H1 (cell line): ENCODE data around the gene ZBTB26. TPM values are rescaled to one million over a fixed set of nuclear protein-coding genes. Genes with fewer than 3 reads are reported as not detected.

Experiments used
- CBX5 ChIP-seq: fragments of 300-800, 300-1000 bp; sonication (generic); IDR thresholded peaks from 2 replicates; pipeline ENCODE4 v1.7.1; 2016; ENCODE audit warnings: antibody characterized with exemption, low read length, low read depth
- CHD2 ChIP-seq: IDR thresholded peaks from 2 replicates; pipeline ENCODE4 v1.6.1; 2012; ENCODE audit warnings: low read length, improper control_type of control experiment
- CREB1 ChIP-seq: IDR thresholded peaks from 2 replicates; pipeline ENCODE4 v1.6.1; 2012; ENCODE audit warnings: inconsistent platforms
- EZH2 ChIP-seq: fragments of 200-600 bp; sonication (generic); IDR thresholded peaks from 2 replicates; pipeline ENCODE4 v1.7.1; 2012; ENCODE audit warnings: low read depth, mild to moderate bottlenecking, moderate library complexity, low read length, inconsistent platforms; ENCODE audit not compliant: severe bottlenecking
- FOSL1 ChIP-seq: IDR thresholded peaks from 2 replicates; pipeline ENCODE4 v1.6.1; 2011; ENCODE audit warnings: mild to moderate bottlenecking, low read depth, low read length, moderate library complexity; ENCODE audit not compliant: insufficient read depth
- HDAC2 ChIP-seq, 2 experiments: fragments of 300-600 bp in 1 of 2; sonication (generic) in 1 of 2; IDR thresholded peaks; 2 replicates each; pipeline ENCODE4 v1.6.1; 2011 to 2012; ENCODE audit warnings: low read depth in 2 of 2, low read length in 2 of 2, mild to moderate bottlenecking in 2 of 2, moderate library complexity in 2 of 2, borderline replicate concordance in 1 of 2, inconsistent platforms in 1 of 2
- KDM5A ChIP-seq: fragments of 200-600 bp; IDR thresholded peaks from 2 replicates; pipeline ENCODE4 v1.7.1; 2012; ENCODE audit warnings: mild to moderate bottlenecking, low read length, inconsistent platforms, mixed read lengths
- MAFK ChIP-seq: IDR thresholded peaks from 2 replicates; pipeline ENCODE4 v1.6.1; 2012; ENCODE audit warnings: low read depth, mild to moderate bottlenecking, improper control_type of control experiment, low read length
- NANOG ChIP-seq: IDR thresholded peaks from 2 replicates; pipeline ENCODE4 v1.6.1; 2011; ENCODE audit warnings: low read length, low read depth, mild to moderate bottlenecking, inconsistent platforms; ENCODE audit not compliant: insufficient read depth, poor library complexity, severe bottlenecking
- POLR2A ChIP-seq, 2 experiments: IDR thresholded peaks; 1 replicate in 1 of 2; 2 replicates in 1 of 2; pipeline ENCODE4 v1.6.1; 2011; ENCODE audit warnings: low read depth in 2 of 2, low read length in 2 of 2, mild to moderate bottlenecking in 2 of 2; ENCODE audit errors: control extremely low read depth in 1 of 2
- RNF2 ChIP-seq: fragments of 200-900, 300-1000 bp; sonication (generic); IDR thresholded peaks from 2 replicates; pipeline ENCODE4 v1.7.1; 2016; ENCODE audit warnings: borderline replicate concordance, low read depth, mild to moderate bottlenecking, antibody characterized with exemption, low read length; ENCODE audit not compliant: poor library complexity, severe bottlenecking; ENCODE audit errors: missing control alignments
- RXRA ChIP-seq: IDR thresholded peaks from 2 replicates; pipeline ENCODE4 v1.6.1; 2011; ENCODE audit warnings: low read depth, mild to moderate bottlenecking, low read length, moderate library complexity; ENCODE audit not compliant: insufficient read depth
- SIRT6 ChIP-seq: IDR thresholded peaks from one replicate; pipeline ENCODE4 v1.7.1; 2012; ENCODE audit warnings: low read length, inconsistent platforms
- SIX5 ChIP-seq: IDR thresholded peaks from 2 replicates; pipeline ENCODE4 v1.6.1; 2011; ENCODE audit warnings: mild to moderate bottlenecking, low read depth, low read length
- SP1 ChIP-seq: IDR thresholded peaks from 2 replicates; pipeline ENCODE4 v1.6.1; 2011; ENCODE audit warnings: low read depth, low read length
- SP4 ChIP-seq: IDR thresholded peaks from 2 replicates; pipeline ENCODE4 v1.6.1; 2012; ENCODE audit warnings: low read length, inconsistent platforms
- SRF ChIP-seq: IDR thresholded peaks from 2 replicates; pipeline ENCODE4 v1.6.1; 2011; ENCODE audit warnings: mild to moderate bottlenecking, low read depth, low read length, moderate library complexity
- SUZ12 ChIP-seq: fragments of 200-600 bp; sonication (generic); IDR thresholded peaks from 2 replicates; pipeline ENCODE4 v1.6.1; 2012; ENCODE audit warnings: mild to moderate bottlenecking, inconsistent platforms, low read length, moderate library complexity, mixed read lengths
- TAF1 ChIP-seq: IDR thresholded peaks from 2 replicates; pipeline ENCODE4 v1.6.1; 2011; ENCODE audit warnings: mild to moderate bottlenecking, low read depth, low read length
- TBP ChIP-seq: IDR thresholded peaks from 2 replicates; pipeline ENCODE4 v1.6.1; 2011; ENCODE audit warnings: low read depth, low read length, improper control_type of control experiment
- TEAD4 ChIP-seq: IDR thresholded peaks from 2 replicates; pipeline ENCODE4 v1.6.1; 2012; ENCODE audit warnings: low read depth, low read length, inconsistent platforms, mixed read lengths
- YY1 ChIP-seq: IDR thresholded peaks from 2 replicates; pipeline ENCODE4 v1.6.1; 2011; ENCODE audit warnings: low read depth, mild to moderate bottlenecking, low read length
- polyA plus RNA-seq, 7 experiments: library from polyadenylated mRNA; depleted of rRNA in 3 of 7; stranded (reverse) in 5 of 7; unstranded in 2 of 7; fragments of >200 nt in 5 of 7; fragments of 200-250 nt in 2 of 7; gene quantifications; 1 replicate in 5 of 7; 2 replicates in 1 of 7; 4 replicates in 1 of 7; pipeline versions ENCODE4 v1.2.1 to v1.2.3, GENCODE V29; 2011 to 2013; ENCODE audit warnings: missing spikeins in 2 of 7, mixed read lengths in 2 of 7
- total RNA-seq: library from RNA; stranded (reverse); fragmentation: NEBNext Ultra II Directional; extraction: Animal tissue kit (Norgen Biotek cat#: 25700); gene quantifications from 2 replicates; pipeline ENCODE4 v1.2.1, GENCODE V29; 2021
- TF ChIP-seq, protein P1 (sequence below), 3 experiments: IDR thresholded peaks; 1 replicate in 2 of 3; 2 replicates in 1 of 3; pipeline versions ENCODE4 v1.5.1 to v1.6.1; 2011; ENCODE audit warnings: low read length in 3 of 3, mild to moderate bottlenecking in 3 of 3, inconsistent platforms in 2 of 3, low read depth in 1 of 3, moderate library complexity in 1 of 3; ENCODE audit not compliant: insufficient read depth in 1 of 3; ENCODE audit errors: control extremely low read depth in 1 of 3

The ZBTB26 gene
- total and polyA plus RNA-seq, 2 of the 8 experiments (the other 6 are each of a cell fraction or from before 2014, with no cell fraction given), result 5.7 to 7.4 TPM

DNA sequence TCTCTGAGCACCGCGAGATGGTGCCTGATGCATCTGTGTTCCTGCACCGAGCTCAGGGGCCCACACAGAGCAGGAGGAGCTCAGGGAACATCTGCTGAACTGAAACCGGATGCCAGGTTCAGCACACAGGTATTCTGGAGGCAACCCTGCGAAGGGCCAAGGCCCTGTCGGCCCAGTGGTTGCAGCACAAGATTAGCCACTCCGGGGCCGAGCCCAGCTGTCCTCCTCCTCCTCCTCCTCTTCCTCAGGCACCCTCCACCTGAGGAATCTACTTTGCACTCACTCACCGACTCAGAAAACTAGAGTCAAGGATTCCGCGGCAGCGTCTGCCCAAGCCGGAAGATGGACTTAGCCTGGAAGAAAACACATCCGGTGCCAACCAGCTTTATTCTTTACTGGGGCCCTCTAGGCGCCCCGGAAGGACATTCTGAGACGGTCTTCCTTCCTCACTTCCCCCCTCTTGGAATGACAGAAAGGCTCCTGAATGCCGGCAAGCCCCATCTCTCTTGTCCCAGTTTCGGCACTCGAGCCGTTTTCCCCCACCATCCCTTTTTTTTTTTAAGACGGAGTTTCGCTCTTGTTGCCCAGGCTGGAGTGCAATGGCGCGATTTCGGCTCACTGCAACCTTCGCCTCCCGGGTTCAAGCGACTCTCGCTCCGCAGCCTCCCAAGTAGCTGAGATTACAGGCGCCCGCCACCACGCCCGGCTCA is 18.2 kb downstream of the ZBTB26 start, which contains the start of gene ZBTB6 (continued):
- TF ChIP-seq, protein P1, sequence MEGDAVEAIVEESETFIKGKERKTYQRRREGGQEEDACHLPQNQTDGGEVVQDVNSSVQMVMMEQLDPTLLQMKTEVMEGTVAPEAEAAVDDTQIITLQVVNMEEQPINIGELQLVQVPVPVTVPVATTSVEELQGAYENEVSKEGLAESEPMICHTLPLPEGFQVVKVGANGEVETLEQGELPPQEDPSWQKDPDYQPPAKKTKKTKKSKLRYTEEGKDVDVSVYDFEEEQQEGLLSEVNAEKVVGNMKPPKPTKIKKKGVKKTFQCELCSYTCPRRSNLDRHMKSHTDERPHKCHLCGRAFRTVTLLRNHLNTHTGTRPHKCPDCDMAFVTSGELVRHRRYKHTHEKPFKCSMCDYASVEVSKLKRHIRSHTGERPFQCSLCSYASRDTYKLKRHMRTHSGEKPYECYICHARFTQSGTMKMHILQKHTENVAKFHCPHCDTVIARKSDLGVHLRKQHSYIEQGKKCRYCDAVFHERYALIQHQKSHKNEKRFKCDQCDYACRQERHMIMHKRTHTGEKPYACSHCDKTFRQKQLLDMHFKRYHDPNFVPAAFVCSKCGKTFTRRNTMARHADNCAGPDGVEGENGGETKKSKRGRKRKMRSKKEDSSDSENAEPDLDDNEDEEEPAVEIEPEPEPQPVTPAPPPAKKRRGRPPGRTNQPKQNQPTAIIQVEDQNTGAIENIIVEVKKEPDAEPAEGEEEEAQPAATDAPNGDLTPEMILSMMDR (IDR thresholded peaks at IDR 0.05; ENCODE audit: control extremely low read depth in 1 of 3, insufficient read depth in 1 of 3, low read depth in 1 of 3, low read length in 3 of 3), result no peak
- peak; percentile 62 to 95 for TF ChIP-seq POLR2A (IDR thresholded peaks at IDR 0.05; ENCODE audit: control extremely low read depth in 1 of 2, low read depth in 2 of 2, low read length in 2 of 2)
- TF ChIP-seq TAF1, result peak; percentile 88
- no peak for TF ChIP-seq MAFK
- no peak for TF ChIP-seq NANOG
- TF ChIP-seq SIX5, result peak; percentile 9; the same call in 1 of the 2 replicates
- TF ChIP-seq CREB1, result no peak
- TF ChIP-seq HDAC2 (IDR thresholded peaks at IDR 0.05; ENCODE audit: borderline replicate concordance in 1 of 2, low read depth in 2 of 2, low read length in 2 of 2), result peak in 1 of 2 experiments; percentile 63; a peak in 1 of 4 replicates
- no peak for TF ChIP-seq FOSL1
- TF ChIP-seq TEAD4, result 0 out of 2 replicates have a peak, but pooled peaks have one; percentile 11
- no peak for TF ChIP-seq CBX5
- TF ChIP-seq SUZ12, result no peak
- TF ChIP-seq EZH2, result no peak
- no peak for TF ChIP-seq SIRT6
- TF ChIP-seq RNF2, result no peak
- TF ChIP-seq CHD2, result peak; percentile 55
- TF ChIP-seq SRF, result no peak
- 0 out of 2 replicates have a peak, but pooled peaks have one; percentile 52 for TF ChIP-seq YY1
- 0 out of 2 replicates have a peak, but pooled peaks have one; percentile 62 for TF ChIP-seq SP4
- 0 out of 2 replicates have a peak, but pooled peaks have one; percentile 48 for TF ChIP-seq SP1
- peak; percentile 69 for TF ChIP-seq TBP
- TF ChIP-seq RXRA, result no peak
- TF ChIP-seq KDM5A, result no peak; the same call in 1 of the 2 replicates
